ENCODE results near the gene MAB21L3. TPM values are rescaled to one million over a fixed set of nuclear protein-coding genes. Genes with fewer than 3 reads are reported as not detected.

MAB21L3 gene
- total and polyA plus RNA-seq, 2 experiments from 2014 or later = 0.48 to 1.3 TPM

GRCh38 chr1:116097626-116098025, 13.6 kb upstream of the MAB21L3 start:
- Histone ChIP-seq H3K27ac (no peak overlapping the region), H3K4me1 (ENCODE audit: low read depth) (no peaks in the 10 kb centered on the region), H3K4me3 (no peak overlapping the region), H3K36me3 (no peaks in the 10 kb centered on the region), H3K9me3 (ENCODE audit: low read depth) (no peaks in the 10 kb centered on the region), H3K27me3 (no peaks in the 10 kb centered on the region)
- no peak for TF ChIP-seq CTCF (IDR thresholded peaks at IDR 0.05; ENCODE audit: low read depth, low read length)
- peak in 1 of 2 donors; percentile 47 for DNase-seq (ENCODE audit: low read depth in 1 of 2, low spot score in 1 of 2)

- Histone ChIP-seq H3K9me3 (ENCODE audit: low read depth) (no peaks in the 10 kb centered on the region), H3K4me3 (no peak overlapping the region), H3K27ac (no peak overlapping the region), H3K36me3 (no peaks in the 10 kb centered on the region), H3K4me1 (ENCODE audit: low read depth) (no peaks in the 10 kb centered on the region), H3K27me3 (no peaks in the 10 kb centered on the region)
- TF ChIP-seq CTCF (IDR thresholded peaks at IDR 0.05; ENCODE audit: low read depth, low read length) = no peak
- DNase-seq (ENCODE audit: low read depth in 1 of 2, low spot score in 1 of 2) = no peak
Measured at GRCh38 chr1:116099379-116099778, 11.8 kb upstream of the MAB21L3 start.

- no peaks in the 10 kb centered on the region for H3K36me3 ChIP-seq
- no peaks in the 10 kb centered on the region for H3K4me1 ChIP-seq (ENCODE audit: low read depth)
- DNase-seq (ENCODE audit: low read depth in 1 of 2, low spot score in 1 of 2) = no peak
Measured at GRCh38 chr1:116099919-116100318, 11.3 kb upstream of the MAB21L3 start.

GRCh38 chr1:116104667-116105066, 6.5 kb upstream of the MAB21L3 start:
- no peaks in the 10 kb centered on the region for H3K9me3 ChIP-seq (ENCODE audit: low read depth)
- no peak for TF ChIP-seq CTCF (IDR thresholded peaks at IDR 0.05; ENCODE audit: low read depth, low read length)
- no peaks in the 10 kb centered on the region for H3K27me3 ChIP-seq
- no peaks in the 10 kb centered on the region for H3K36me3 ChIP-seq
- no peak overlapping the region for H3K4me3 ChIP-seq
- H3K27ac ChIP-seq = no peak overlapping the region
- H3K4me1 ChIP-seq (ENCODE audit: low read depth) = peaks cover 3% of the 10 kb centered on the region
- DNase-seq (ENCODE audit: low read depth in 1 of 2, low spot score in 1 of 2) = no peak

More at GRCh38 chr1:116099919-116100318, 11.3 kb upstream of the MAB21L3 start:
- H3K9me3 ChIP-seq (ENCODE audit: low read depth) = no peaks in the 10 kb centered on the region
- no peak for TF ChIP-seq CTCF (IDR thresholded peaks at IDR 0.05; ENCODE audit: low read depth, low read length)
- H3K4me3 ChIP-seq = no peak overlapping the region
- no peak overlapping the region for H3K27ac ChIP-seq
- H3K27me3 ChIP-seq = no peaks in the 10 kb centered on the region

- H3K36me3 ChIP-seq = no peaks in the 10 kb centered on the region
- no peak for DNase-seq (ENCODE audit: low read depth in 1 of 2, low spot score in 1 of 2)
- peaks cover 17% of the 10 kb centered on the region for H3K4me1 ChIP-seq (ENCODE audit: low read depth)
- no peaks in the 10 kb centered on the region for H3K9me3 ChIP-seq (ENCODE audit: low read depth)
- no peak overlapping the region for H3K4me3 ChIP-seq
- TF ChIP-seq CTCF (IDR thresholded peaks at IDR 0.05; ENCODE audit: low read depth, low read length) = no peak
- H3K27me3 ChIP-seq = no peaks in the 10 kb centered on the region
- H3K27ac ChIP-seq = no peak overlapping the region
Measured at GRCh38 chr1:116105996-116106395, 5.2 kb upstream of the MAB21L3 start.

- Histone ChIP-seq H3K4me3 (no peak overlapping the region), H3K27me3 (no peaks in the 10 kb centered on the region), H3K9me3 (ENCODE audit: low read depth) (no peaks in the 10 kb centered on the region), H3K27ac (no peak overlapping the region), H3K36me3 (no peaks in the 10 kb centered on the region), H3K4me1 (ENCODE audit: low read depth) (peaks cover 22% of the 10 kb centered on the region)
- TF ChIP-seq CTCF (IDR thresholded peaks at IDR 0.05; ENCODE audit: low read depth, low read length) = no peak
- no peak for DNase-seq (ENCODE audit: low read depth in 1 of 2, low spot score in 1 of 2)
Measured at GRCh38 chr1:116106646-116107045, 4.6 kb upstream of the MAB21L3 start.

Measured in cardiac muscle cell (in vitro differentiated cells and primary cell).